GM12878 (cell line): ENCODE data around the gene CCNJL. TPM values are rescaled to one million over a fixed set of nuclear protein-coding genes. Genes with fewer than 3 reads are reported as not detected.

Experiments
- ATAC-seq: fragments of 200-7000 bp; cut with Tn5 transposase; 3 replicates; pipeline ENCODE4 v1.9.1; 2020; ENCODE audit warnings: mild to moderate bottlenecking, moderate library complexity
- BruUV-seq: library from RNA; stranded (reverse); fragments of 400-500 nt; replicated peaks from 2 replicates; lab custom pipeline; 2021; lab: Mats Ljungman, UMichigan
- CTCF ChIA-PET: fragments of 300-600 bp; sonication (Branson Sonifier 250); formaldehyde crosslinking; extraction: SDS; loops from one replicate; lab custom pipeline; 2021; ENCODE audit warnings: inconsistent platforms; lab: Yijun Ruan, JAX
- POLR2A ChIA-PET: fragments of 350-600 bp; formaldehyde crosslinking; extraction: SDS; loops from one replicate; lab custom pipeline; 2021; ENCODE audit warnings: inconsistent platforms; lab: Charles Lee
- RAD21 ChIA-PET: fragments of 300-600 bp; sonication (Branson Sonifier 250); formaldehyde crosslinking; loops from one replicate; lab custom pipeline; 2023; ENCODE audit warnings: antibody characterized with exemption; ENCODE audit not compliant: unreplicated experiment; lab: Charles Lee
- SMC1A ChIA-PET: fragments of 300-600 bp; sonication (Branson Sonifier 250); formaldehyde crosslinking; loops from one replicate; lab custom pipeline; 2023; ENCODE audit not compliant: unreplicated experiment, uncharacterized antibody; lab: Charles Lee
- DNase-seq: peaks from one replicate; pipeline ENCODE4 v3.0.0-alpha.2; 2011; ENCODE audit warnings: low read depth, low spot score
- FAIRE-seq: peaks from 3 replicates; lab custom pipeline; 2011; peaks lifted over from hg19 to GRCh38; lab: Jason Lieb, UNC
- H2AFZ ChIP-seq: 2 replicates; pipeline ENCODE4 v1.6.0; 2011; ENCODE audit warnings: low read depth, low read length, control low read depth; ENCODE audit not compliant: control insufficient read depth
- H3K27ac ChIP-seq: 2 replicates; pipeline ENCODE4 v1.5.1; 2011; ENCODE audit warnings: control low read depth; ENCODE audit not compliant: control insufficient read depth, insufficient read depth
- H3K27me3 ChIP-seq, 2 experiments: replicated peaks in 1 of 2; 2 replicates each; pipeline versions ENCODE4 v1.6.0 to v1.6.1; 2011; ENCODE audit warnings: low read length in 1 of 2; ENCODE audit not compliant: control insufficient read depth in 2 of 2, insufficient read depth in 2 of 2
- H3K36me3 ChIP-seq, 2 experiments: 2 replicates each; pipeline ENCODE4 v1.5.1; 2011; ENCODE audit warnings: low read length in 1 of 2; ENCODE audit not compliant: control insufficient read depth in 2 of 2, insufficient read depth in 2 of 2
- H3K4me1 ChIP-seq: 2 replicates; pipeline ENCODE4 v1.6.1; 2011; ENCODE audit warnings: mild to moderate bottlenecking, low read length, moderate library complexity, mixed read lengths; ENCODE audit not compliant: control insufficient read depth, insufficient read depth
- H3K4me2 ChIP-seq: 2 replicates; pipeline ENCODE4 v1.6.0; 2011; ENCODE audit warnings: control low read depth; ENCODE audit not compliant: control insufficient read depth, insufficient read depth
- H3K4me3 ChIP-seq: fragments of 200-600 bp; sonication (generic); 2 replicates; pipeline ENCODE4 v1.5.1; 2016
- H3K79me2 ChIP-seq: 2 replicates; pipeline ENCODE4 v1.6.0; 2011; ENCODE audit warnings: low read length; ENCODE audit not compliant: control insufficient read depth, insufficient read depth
- H3K9ac ChIP-seq: 2 replicates; pipeline ENCODE4 v1.8.0; 2011; ENCODE audit warnings: low read length, control low read depth, mixed read lengths; ENCODE audit not compliant: control insufficient read depth, insufficient read depth
- H3K9me3 ChIP-seq: replicated peaks from 3 replicates; pipeline ENCODE4 v1.5.1; 2011; ENCODE audit warnings: mild to moderate bottlenecking, low read length; ENCODE audit not compliant: control insufficient read depth, insufficient read depth
- H4K20me1 ChIP-seq: 2 replicates; pipeline ENCODE4 v1.6.0; 2011; ENCODE audit not compliant: control insufficient read depth, insufficient read depth
- ATF3 ChIP-seq: IDR thresholded peaks from 2 replicates; pipeline ENCODE4 v1.6.1; 2011; ENCODE audit warnings: low read depth, mild to moderate bottlenecking, low read length, moderate library complexity, borderline replicate concordance; ENCODE audit errors: extremely low read depth
- ATF7 ChIP-seq: fragments of 450-650 bp; IDR thresholded peaks from 2 replicates; pipeline ENCODE4 v1.6.1; 2016; ENCODE audit warnings: low read depth, mild to moderate bottlenecking
- CBX5 ChIP-seq: sonication (generic); IDR thresholded peaks from 2 replicates; pipeline ENCODE4 v1.6.1; 2016; ENCODE audit warnings: low read depth, moderate library complexity, mild to moderate bottlenecking, inconsistent platforms
- ESRRA ChIP-seq: IDR thresholded peaks from 2 replicates; pipeline ENCODE4 v1.6.1; 2012; ENCODE audit warnings: mild to moderate bottlenecking, low read length, improper control_type of control experiment
- IKZF2 ChIP-seq, 2 experiments: fragments of 450-650 bp; IDR thresholded peaks; 2 replicates each; pipeline ENCODE4 v1.6.1; 2017; ENCODE audit warnings: mild to moderate bottlenecking in 2 of 2, moderate library complexity in 2 of 2
- IRF4 ChIP-seq: IDR thresholded peaks from 2 replicates; pipeline ENCODE4 v1.6.1; 2011; ENCODE audit warnings: low read depth, low read length
- JUNB ChIP-seq: IDR thresholded peaks from 2 replicates; pipeline ENCODE4 v1.6.1; 2016; ENCODE audit warnings: antibody characterized with exemption, mild to moderate bottlenecking
- MEF2B ChIP-seq: fragments of 450-650 bp; IDR thresholded peaks from 2 replicates; pipeline ENCODE4 v1.6.1; 2018; ENCODE audit warnings: mild to moderate bottlenecking, moderate library complexity; ENCODE audit not compliant: partially characterized antibody, poor library complexity, severe bottlenecking
- NBN ChIP-seq: fragments of 450-650 bp; IDR thresholded peaks from 2 replicates; pipeline ENCODE4 v1.6.1; 2016
- NFYA ChIP-seq: IDR thresholded peaks from 2 replicates; pipeline ENCODE4 v1.6.1; 2011; ENCODE audit warnings: low read depth, mild to moderate bottlenecking, low read length, improper control_type of control experiment, borderline replicate concordance
- NR2C2 ChIP-seq: IDR thresholded peaks from 2 replicates; pipeline ENCODE4 v1.6.1; 2011; ENCODE audit warnings: borderline replicate concordance, low read depth; ENCODE audit not compliant: control insufficient read depth, insufficient read length
- NR2F1 ChIP-seq: fragments of 450-650 bp; conservative IDR thresholded peaks from 2 replicates; pipeline ENCODE4 v1.6.1; 2017; ENCODE audit warnings: mild to moderate bottlenecking
- PAX5 ChIP-seq: IDR thresholded peaks from 2 replicates; pipeline ENCODE4 v1.6.1; 2011; ENCODE audit warnings: low read depth, low read length, borderline replicate concordance
- PBX3 ChIP-seq: IDR thresholded peaks from 2 replicates; pipeline ENCODE4 v1.6.1; 2011; ENCODE audit warnings: mild to moderate bottlenecking, low read depth, low read length, moderate library complexity; ENCODE audit not compliant: insufficient replicate concordance
- POU2F2 ChIP-seq: IDR thresholded peaks from 3 replicates; pipeline ENCODE4 v1.6.1; 2011; ENCODE audit warnings: low read depth, mild to moderate bottlenecking, low read length, borderline replicate concordance
- RB1 ChIP-seq: fragments of 450-650 bp; formaldehyde crosslinking; IDR thresholded peaks from 2 replicates; pipeline ENCODE4 v1.6.1; 2017; ENCODE audit warnings: mild to moderate bottlenecking, borderline replicate concordance
- RBBP5 ChIP-seq: fragments of 200-600 bp; sonication (generic); conservative IDR thresholded peaks from 2 replicates; pipeline ENCODE4 v1.6.1; 2016
- USF1 ChIP-seq: IDR thresholded peaks from 2 replicates; pipeline ENCODE4 v1.6.1; 2011; ENCODE audit warnings: borderline replicate concordance, low read depth, mild to moderate bottlenecking, moderate library complexity, mixed read lengths, low read length; ENCODE audit not compliant: insufficient read depth; ENCODE audit errors: extremely low read length
- YY1 ChIP-seq: IDR thresholded peaks from 2 replicates; pipeline ENCODE4 v1.6.1; 2011; ENCODE audit warnings: low read depth, mild to moderate bottlenecking, low read length
- WGBS: methylation state at CpG from one replicate; pipeline ENCODE4 v1.1.6; 2016; ENCODE audit warnings: low lambda C conversion rate; ENCODE audit not compliant: insufficient replicate concordance, insufficient coverage; ENCODE audit errors: missing lambda C conversion rate; 5-methylcytosine and 5-hydroxymethylcytosine counted together
- in situ Hi-C: fragments of 300-500 bp; cut with MboI; formaldehyde crosslinking; loops from 9 replicates; pipeline ENCODE4 v1.14.3; 2018; ENCODE audit warnings: mixed read lengths
- intact Hi-C: fragments of 100-400 bp; cut with micrococcal nuclease; formaldehyde crosslinking; loops from one replicate; pipeline ENCODE4 v1.14.2; 2022; ENCODE audit not compliant: unreplicated experiment
- polyA plus RNA-seq, 11 experiments: library from polyadenylated mRNA; depleted of rRNA in 4 of 11; unstranded in 6 of 11; stranded (reverse) in 5 of 11; fragments of >200 nt; fragmentation: Nextera tagmentation in 4 of 11; fragmentation: Illumina TruSeq in 1 of 11; extraction: Ambion mirVana in 4 of 11; extraction: Trizol in 1 of 11; gene quantifications; 1 replicate in 1 of 11; 2 replicates in 10 of 11; pipeline versions ENCODE4 v1.2.1 to v1.2.3, GENCODE V29; 2011 to 2016; ENCODE audit warnings: inconsistent platforms in 2 of 11, missing spikeins in 2 of 11, low read depth in 1 of 11
- total RNA-seq, 4 experiments: library from RNA; depleted of rRNA in 3 of 4; stranded (reverse); fragments of >200 nt in 3 of 4; fragmentation: Illumina TruSeq in 1 of 4; extraction: Trizol in 1 of 4; gene quantifications; 2 replicates each; pipeline versions ENCODE4 v1.2.1 to v1.2.3, GENCODE V29; 2013 to 2021

CCNJL gene
- total and polyA plus RNA-seq, 10 of the 15 experiments (the other 5 are each of a cell fraction or from before 2014, with no cell fraction given), result 0.09 to 0.20 (median 0.10) TPM; not detected in 7

GRCh38 chr5:160297776-160298175 lies 14.6 kb downstream of the CCNJL start:
- Histone ChIP-seq H3K4me1 (no peaks in the 10 kb centered on the region; the same call in 1 of the 2 replicates), H3K9ac (no peak overlapping the region), H3K4me3 (no peak overlapping the region), H3K27me3 (peaks cover 0 to 2% of the 10 kb centered on the region in 2 experiments; a peak in 2 of 4 replicates), H4K20me1 (no peaks in the 10 kb centered on the region), H3K4me2 (no peak overlapping the region), H3K9me3 (no peaks in the 10 kb centered on the region; the same call in 2 of the 3 replicates), H2AFZ (no peak overlapping the region), H3K36me3 (no peaks in the 10 kb centered on the region), H3K27ac (no peak overlapping the region), H3K79me2 (no peaks in the 10 kb centered on the region)
- RAD21 ChIA-PET, result interaction anchor here (0.7 to 0.9 kb wide), 2 partner anchors 66 to 101 kb away, joined by 3 read pairs; no protein-coding TSS in a partner anchor
- CTCF ChIA-PET, result interaction anchor here (1.2 to 1.4 kb wide), 2 partner anchors 45 to 78 kb away, joined by 3 to 4 read pairs; no protein-coding TSS in a partner anchor
- no TSS peak for BruUV-seq
- ATAC-seq (no peak), FAIRE-seq (no peak), DNase-seq (no peak)
- POLR2A ChIA-PET, result no interaction called here
- SMC1A ChIA-PET, result interaction anchor here (0.9 kb wide), 1 partner anchor 36 kb away, joined by 3 read pairs; no protein-coding TSS in a partner anchor
- intact Hi-C loops (no loop called here), in situ Hi-C loops (no loop called here)
- no peak for TF ChIP-seq IRF4
- TF ChIP-seq YY1, result no peak
- TF ChIP-seq ATF7, result no peak
- TF ChIP-seq NFYA, result no peak
- TF ChIP-seq NR2F1, result no peak
- no peak for TF ChIP-seq IKZF2 (IDR thresholded peaks at IDR 0.05)
- no peak for TF ChIP-seq NR2C2
- no peak for TF ChIP-seq ATF3
- no peak for TF ChIP-seq CBX5
- TF ChIP-seq JUNB, result no peak
- TF ChIP-seq RBBP5, result no peak
- TF ChIP-seq PAX5, result no peak
- no peak for TF ChIP-seq MEF2B
- no peak for TF ChIP-seq NBN
- TF ChIP-seq USF1, result no peak
- no peak for TF ChIP-seq ESRRA
- TF ChIP-seq POU2F2, result no peak
- no peak for TF ChIP-seq RB1
- no peak for TF ChIP-seq PBX3
- 64% methylated on average over 5 of the region's 5 CpGs for WGBS
